Spleen (tissue), 7 donors: ENCODE data around the gene KLK15.

Source experiments
- POLR2AphosphoS5 ChIP-seq, 3 donors: sonication (generic); formaldehyde crosslinking; IDR thresholded peaks; one replicate each; pipeline ENCODE4 v1.5.1; 2017; ENCODE audit warnings: antibody characterized with exemption in 3 of 3
- TF ChIP-seq, protein P1 (sequence below), 11 experiments: fragments of 200-600 bp in 7 of 11; fragments of 450-650 bp in 4 of 11; sonication (generic) in 4 of 11; IDR thresholded peaks in 8 of 11; conservative IDR thresholded peaks in 3 of 11; 1 replicate in 7 of 11; 2 replicates in 4 of 11; pipeline versions ENCODE4 v1.4.0 to v1.8.0; 2016 to 2021; ENCODE audit warnings: antibody characterized with exemption in 11 of 11, inconsistent platforms in 4 of 11, mild to moderate bottlenecking in 1 of 11
- donor health status: DM: no; HTN: no; CAD: no; lungs with moderate emphysema.
- donor health status: DM: no; HTN: no; CAD: no.
- donor health status: DM: no; HTN: no; CAD: no.

DNA sequence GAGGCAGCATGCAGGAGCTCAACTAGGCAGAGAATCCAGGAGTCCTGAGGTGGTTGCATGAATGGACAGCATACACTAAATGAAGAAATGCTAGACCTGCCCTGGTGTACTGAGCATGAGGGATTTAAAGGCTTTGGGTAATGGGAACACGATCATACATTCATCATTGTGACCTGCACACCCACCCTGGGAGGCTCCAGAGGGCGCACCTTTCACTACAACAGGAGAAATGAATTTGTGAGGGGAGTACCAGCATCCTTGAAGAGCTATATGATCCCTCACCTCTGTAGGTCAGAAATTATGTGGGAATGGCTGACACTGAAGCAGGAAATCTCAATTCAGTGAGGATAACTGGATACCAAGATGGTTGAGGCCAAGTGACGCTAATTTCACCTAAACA is 48.8 kb upstream of the KLK15 start:
- TF ChIP-seq, protein P1, sequence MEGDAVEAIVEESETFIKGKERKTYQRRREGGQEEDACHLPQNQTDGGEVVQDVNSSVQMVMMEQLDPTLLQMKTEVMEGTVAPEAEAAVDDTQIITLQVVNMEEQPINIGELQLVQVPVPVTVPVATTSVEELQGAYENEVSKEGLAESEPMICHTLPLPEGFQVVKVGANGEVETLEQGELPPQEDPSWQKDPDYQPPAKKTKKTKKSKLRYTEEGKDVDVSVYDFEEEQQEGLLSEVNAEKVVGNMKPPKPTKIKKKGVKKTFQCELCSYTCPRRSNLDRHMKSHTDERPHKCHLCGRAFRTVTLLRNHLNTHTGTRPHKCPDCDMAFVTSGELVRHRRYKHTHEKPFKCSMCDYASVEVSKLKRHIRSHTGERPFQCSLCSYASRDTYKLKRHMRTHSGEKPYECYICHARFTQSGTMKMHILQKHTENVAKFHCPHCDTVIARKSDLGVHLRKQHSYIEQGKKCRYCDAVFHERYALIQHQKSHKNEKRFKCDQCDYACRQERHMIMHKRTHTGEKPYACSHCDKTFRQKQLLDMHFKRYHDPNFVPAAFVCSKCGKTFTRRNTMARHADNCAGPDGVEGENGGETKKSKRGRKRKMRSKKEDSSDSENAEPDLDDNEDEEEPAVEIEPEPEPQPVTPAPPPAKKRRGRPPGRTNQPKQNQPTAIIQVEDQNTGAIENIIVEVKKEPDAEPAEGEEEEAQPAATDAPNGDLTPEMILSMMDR (IDR thresholded peaks at IDR 0.05 in 8 of 11, conservative IDR thresholded peaks at IDR 0.05 in 3 of 11) = no peak
- no peak for TF ChIP-seq POLR2AphosphoS5 (IDR thresholded peaks at IDR 0.05)
